Sigmoid colon (tissue), 7 donors: ENCODE data around the gene CDC42BPA. TPM values are rescaled to one million over a fixed set of nuclear protein-coding genes. Genes with fewer than 3 reads are reported as not detected.

Experiments used
- DNase-seq: peaks from one replicate; pipeline ENCODE4 v3.0.0-alpha.2; 2019
- H3K27ac ChIP-seq, 4 donors: fragments of 200-600 bp; sonication (generic); one replicate each; pipeline ENCODE4 v1.5.1; 2016 to 2019; ENCODE audit warnings: mild to moderate bottlenecking in 1 of 4
- H3K27me3 ChIP-seq, 3 donors: fragments of 200-600 bp; sonication (generic); one replicate each; pipeline ENCODE4 v1.5.1; 2019; ENCODE audit warnings: mild to moderate bottlenecking in 1 of 3
- H3K36me3 ChIP-seq, 4 donors: fragments of 200-600 bp; sonication (generic); one replicate each; pipeline ENCODE4 v1.5.1; 2016 to 2019
- H3K4me1 ChIP-seq, 4 donors: fragments of 200-600 bp; sonication (generic); one replicate each; pipeline ENCODE4 v1.5.1; 2017 to 2019
- H3K4me3 ChIP-seq, 4 donors: fragments of 200-600 bp; sonication (generic); one replicate each; pipeline ENCODE4 v1.5.1; 2017 to 2019; ENCODE audit warnings: mild to moderate bottlenecking in 2 of 4, moderate library complexity in 1 of 4
- H3K9me3 ChIP-seq, 4 donors: fragments of 200-600 bp in 3 of 4; sonication (generic) in 3 of 4; one replicate each; pipeline versions ENCODE4 v1.5.1 to v1.6.1; 2013 to 2019
- EP300 ChIP-seq, 4 donors: sonication (generic); formaldehyde crosslinking; IDR thresholded peaks; one replicate each; pipeline ENCODE4 v1.6.1; 2017; ENCODE audit warnings: antibody characterized with exemption in 4 of 4
- POLR2A ChIP-seq, 2 donors: fragments of 450-650 bp; IDR thresholded peaks; one replicate each; pipeline ENCODE4 v1.6.1; 2016; ENCODE audit warnings: antibody characterized with exemption in 2 of 2, mild to moderate bottlenecking in 2 of 2, moderate library complexity in 2 of 2
- POLR2AphosphoS5 ChIP-seq, 4 donors: sonication (generic); formaldehyde crosslinking; IDR thresholded peaks; one replicate each; pipeline ENCODE4 v1.6.1; 2017; ENCODE audit warnings: antibody characterized with exemption in 4 of 4
- WGBS, 2 donors: extraction: QIAGEN DNeasy Blood & Tissue Kit; methylation state at CpG; one replicate each; pipeline ENCODE4 v1.1.7; 2013; 5-methylcytosine and 5-hydroxymethylcytosine counted together
- intact Hi-C: fragments of 100-400 bp; cut with DNase I; formaldehyde crosslinking; loops from one replicate; pipeline ENCODE4 v1.15.1; 2023
- polyA plus RNA-seq, 3 donors: library from polyadenylated mRNA; stranded (reverse); fragments of 200-250 nt; gene quantifications; one replicate each; pipeline ENCODE4 v1.2.3, GENCODE V29; 2013
- total RNA-seq, 4 donors: library from RNA; depleted of rRNA; stranded (reverse); fragments of >200 nt; gene quantifications; one replicate each; pipeline ENCODE4 v1.1.0, GENCODE V29; 2016
- TF ChIP-seq, protein P1 (sequence below), 4 experiments: fragments of 450-650 bp in 3 of 4; fragments of 200-600 bp in 1 of 4; IDR thresholded peaks; one replicate each; pipeline ENCODE4 v1.5.1; 2016 to 2019; ENCODE audit warnings: antibody characterized with exemption in 4 of 4, mild to moderate bottlenecking in 3 of 4, moderate library complexity in 2 of 4
- donor health status: healthy with polysubstance abuse.
- donor health status: Bipolar disorder and iron deficiency.
- donor health status: healthy.

CDC42BPA gene
- total and polyA plus RNA-seq, 7 donors = 8.4 to 93.6 (median 60.8) TPM

DNA sequence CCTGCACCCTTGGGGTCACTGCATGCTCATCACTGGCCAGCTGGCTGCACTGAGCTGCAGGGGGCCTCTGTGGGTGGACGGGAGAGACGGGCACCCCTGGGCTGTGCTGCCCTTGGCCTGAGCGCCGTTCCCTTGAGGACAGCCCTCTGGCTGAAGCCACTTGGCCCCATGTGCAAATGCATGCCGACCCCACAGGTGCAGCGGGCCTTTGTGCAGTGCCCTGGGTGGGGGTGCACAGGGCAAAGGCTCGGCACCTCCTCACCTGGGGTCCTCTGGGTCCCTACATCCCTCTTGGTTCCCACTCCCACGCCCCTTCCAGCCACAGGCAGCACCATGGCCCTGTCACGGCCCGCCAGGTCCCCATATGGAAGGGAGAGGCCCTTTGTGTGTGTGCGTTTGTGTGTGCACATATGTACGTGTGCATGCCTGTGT lies 336.9 kb downstream of the CDC42BPA start:
- Histone ChIP-seq H3K36me3 (peaks cover 24 to 91% (median 52%) of the 10 kb centered on the region in 4 donors), H3K9me3 (no peaks in the 10 kb centered on the region), H3K27me3 (no peaks in the 10 kb centered on the region), H3K4me1 (peaks cover 0 to 3% (median 0%) of the 10 kb centered on the region in 4 donors), H3K4me3 (no peak overlapping the region), H3K27ac (no peak overlapping the region)
- TF ChIP-seq POLR2AphosphoS5 (IDR thresholded peaks at IDR 0.05) (no peak), EP300 (IDR thresholded peaks at IDR 0.05) (no peak), POLR2A (IDR thresholded peaks at IDR 0.05) (no peak)
- TF ChIP-seq, protein P1, sequence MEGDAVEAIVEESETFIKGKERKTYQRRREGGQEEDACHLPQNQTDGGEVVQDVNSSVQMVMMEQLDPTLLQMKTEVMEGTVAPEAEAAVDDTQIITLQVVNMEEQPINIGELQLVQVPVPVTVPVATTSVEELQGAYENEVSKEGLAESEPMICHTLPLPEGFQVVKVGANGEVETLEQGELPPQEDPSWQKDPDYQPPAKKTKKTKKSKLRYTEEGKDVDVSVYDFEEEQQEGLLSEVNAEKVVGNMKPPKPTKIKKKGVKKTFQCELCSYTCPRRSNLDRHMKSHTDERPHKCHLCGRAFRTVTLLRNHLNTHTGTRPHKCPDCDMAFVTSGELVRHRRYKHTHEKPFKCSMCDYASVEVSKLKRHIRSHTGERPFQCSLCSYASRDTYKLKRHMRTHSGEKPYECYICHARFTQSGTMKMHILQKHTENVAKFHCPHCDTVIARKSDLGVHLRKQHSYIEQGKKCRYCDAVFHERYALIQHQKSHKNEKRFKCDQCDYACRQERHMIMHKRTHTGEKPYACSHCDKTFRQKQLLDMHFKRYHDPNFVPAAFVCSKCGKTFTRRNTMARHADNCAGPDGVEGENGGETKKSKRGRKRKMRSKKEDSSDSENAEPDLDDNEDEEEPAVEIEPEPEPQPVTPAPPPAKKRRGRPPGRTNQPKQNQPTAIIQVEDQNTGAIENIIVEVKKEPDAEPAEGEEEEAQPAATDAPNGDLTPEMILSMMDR (IDR thresholded peaks at IDR 0.05) = no peak
- intact Hi-C loops = no loop called here
- 87 to 93% methylated on average over 12 of the region's 12 CpGs for WGBS, 2 donors
- peak; percentile 66 for DNase-seq

DNA sequence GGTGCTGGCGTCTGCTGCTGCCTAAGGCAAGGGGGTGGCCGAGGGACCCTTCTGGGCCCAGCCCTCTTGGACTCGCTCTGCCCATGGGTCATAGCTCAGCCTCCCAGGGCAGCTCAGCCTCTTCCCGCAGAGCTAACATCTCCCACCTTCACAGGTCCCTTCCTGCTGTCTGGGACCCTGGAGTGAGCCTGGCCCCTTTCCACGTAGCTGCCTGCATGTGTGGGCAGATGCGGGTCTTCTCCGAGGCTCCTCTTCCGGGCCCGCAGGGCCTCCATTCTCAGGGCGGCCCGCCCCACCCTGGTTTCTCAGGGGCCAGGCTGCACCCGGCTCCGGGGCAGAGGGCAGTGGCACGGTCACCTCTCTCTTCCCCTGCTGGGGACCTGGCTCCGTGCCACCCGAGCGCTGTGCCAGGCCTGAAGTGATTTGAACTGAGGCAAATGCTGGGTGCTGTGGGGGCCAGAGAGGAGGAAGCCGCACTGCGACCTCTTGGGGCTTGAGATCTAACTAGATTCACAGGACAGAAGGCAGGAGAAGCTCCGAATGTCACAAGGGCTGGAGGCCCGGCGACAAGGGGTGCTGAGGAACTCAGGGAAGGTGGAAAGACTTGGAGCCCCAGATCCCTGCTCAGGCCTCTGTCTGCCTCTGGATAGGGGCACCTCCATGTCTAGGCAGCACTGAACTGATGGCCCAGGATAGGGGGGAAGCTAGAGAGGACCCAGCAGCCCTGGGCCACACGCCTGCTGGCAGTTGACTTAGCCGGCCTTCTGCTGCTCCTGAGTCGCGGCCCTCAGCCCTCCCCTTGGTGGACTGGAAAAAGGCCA lies 337.5 kb downstream of the CDC42BPA start:
- TF ChIP-seq POLR2AphosphoS5 (IDR thresholded peaks at IDR 0.05) (no peak), POLR2A (IDR thresholded peaks at IDR 0.05) (no peak), EP300 (IDR thresholded peaks at IDR 0.05) (no peak)
- TF ChIP-seq, protein P1 (IDR thresholded peaks at IDR 0.05) = no peak
- intact Hi-C loops = no loop called here
- Histone ChIP-seq H3K36me3 (peaks cover 24 to 85% (median 48%) of the 10 kb centered on the region in 4 donors), H3K27me3 (no peaks in the 10 kb centered on the region), H3K27ac (no peak overlapping the region), H3K9me3 (no peaks in the 10 kb centered on the region), H3K4me3 (no peak overlapping the region), H3K4me1 (peaks cover 0 to 5% (median 1%) of the 10 kb centered on the region in 4 donors)
- WGBS, 2 donors = 92 to 93% methylated on average over 26 of the region's 26 CpGs
- DNase-seq = peak; percentile 67

DNA sequence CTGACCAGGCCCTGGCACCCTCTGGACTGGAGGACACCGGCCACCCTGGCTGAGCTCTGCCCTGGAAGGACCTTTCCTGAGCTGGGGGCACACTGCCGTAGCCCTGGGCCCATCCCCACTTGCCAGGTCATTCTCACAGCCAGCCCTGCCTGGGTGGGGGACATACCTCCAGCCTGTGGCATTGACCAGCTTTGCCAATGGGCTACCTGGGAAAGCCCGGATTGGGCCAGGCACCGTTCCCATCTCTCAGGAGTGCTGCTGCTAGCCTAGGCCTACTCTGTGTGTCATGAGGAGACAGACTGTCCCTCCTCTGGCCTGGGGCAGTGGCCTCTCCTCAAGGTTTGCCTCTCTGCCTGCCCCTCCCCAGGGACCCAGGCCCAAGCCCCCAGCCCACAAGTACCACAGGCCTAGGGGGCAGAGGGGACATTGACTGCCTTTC lies 338.2 kb downstream of the CDC42BPA start:
- H3K27ac ChIP-seq = no peak overlapping the region
- H3K4me3 ChIP-seq = no peak overlapping the region
- H3K4me1 ChIP-seq = peaks cover 0 to 11% (median 7%) of the 10 kb centered on the region in 4 donors
- intact Hi-C loops = no loop called here
- peaks cover 24 to 79% (median 43%) of the 10 kb centered on the region in 4 donors for H3K36me3 ChIP-seq
- WGBS, 2 donors = 95 to 97% methylated on average over 4 of the region's 4 CpGs
- DNase-seq = peak; percentile 67
- H3K27me3 ChIP-seq = no peaks in the 10 kb centered on the region
- no peaks in the 10 kb centered on the region for H3K9me3 ChIP-seq
- TF ChIP-seq POLR2AphosphoS5 (IDR thresholded peaks at IDR 0.05) = no peak
- TF ChIP-seq POLR2A (IDR thresholded peaks at IDR 0.05) = no peak

DNA sequence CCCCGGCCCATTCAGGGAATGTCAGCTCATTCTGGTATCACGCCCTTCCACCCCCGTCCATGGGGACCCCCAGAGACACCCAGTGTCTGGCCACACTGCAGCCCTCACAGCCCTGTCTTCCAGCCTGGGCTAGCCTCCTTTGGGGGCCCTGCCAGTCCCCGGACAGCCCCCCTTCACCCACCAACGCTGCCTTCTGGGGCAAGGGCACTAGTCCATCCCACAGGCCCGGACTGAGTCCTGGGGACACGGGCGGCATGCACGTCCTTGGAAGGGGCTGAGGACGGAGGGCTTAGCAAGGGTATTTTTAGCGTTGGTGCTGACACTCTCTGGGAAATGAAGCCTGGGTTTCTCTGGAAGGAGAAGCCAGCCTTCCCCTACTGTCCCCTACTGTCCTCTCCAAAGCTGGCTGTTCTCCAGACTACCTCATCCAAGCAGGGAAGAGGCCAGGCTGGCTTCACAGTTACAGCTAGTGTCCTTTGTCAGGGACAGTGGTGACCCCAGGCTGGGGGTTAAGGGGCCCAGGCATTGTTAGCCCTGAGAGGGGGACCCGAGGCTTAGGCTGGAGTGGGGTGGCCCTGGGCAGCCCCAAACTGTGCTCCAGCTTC lies 338.7 kb downstream of the CDC42BPA start:
- intact Hi-C loops = loop anchor here (10.0 kb wide), 2 partner anchors 335 to 345 kb away; partner anchors contain the start of gene CDC42BPA
- DNase-seq = peak; percentile 59
- Histone ChIP-seq H3K4me3 (no peak overlapping the region), H3K27me3 (no peaks in the 10 kb centered on the region), H3K36me3 (peaks cover 24 to 74% (median 41%) of the 10 kb centered on the region in 4 donors), H3K9me3 (no peaks in the 10 kb centered on the region), H3K27ac (no peak overlapping the region), H3K4me1 (peaks cover 0 to 16% (median 13%) of the 10 kb centered on the region in 4 donors)
- TF ChIP-seq, protein P1 (IDR thresholded peaks at IDR 0.05) = no peak
- no peak for TF ChIP-seq EP300 (IDR thresholded peaks at IDR 0.05)
- no peak for TF ChIP-seq POLR2A (IDR thresholded peaks at IDR 0.05)
- WGBS, 2 donors = 88 to 90% methylated on average over 12 of the region's 12 CpGs

DNA sequence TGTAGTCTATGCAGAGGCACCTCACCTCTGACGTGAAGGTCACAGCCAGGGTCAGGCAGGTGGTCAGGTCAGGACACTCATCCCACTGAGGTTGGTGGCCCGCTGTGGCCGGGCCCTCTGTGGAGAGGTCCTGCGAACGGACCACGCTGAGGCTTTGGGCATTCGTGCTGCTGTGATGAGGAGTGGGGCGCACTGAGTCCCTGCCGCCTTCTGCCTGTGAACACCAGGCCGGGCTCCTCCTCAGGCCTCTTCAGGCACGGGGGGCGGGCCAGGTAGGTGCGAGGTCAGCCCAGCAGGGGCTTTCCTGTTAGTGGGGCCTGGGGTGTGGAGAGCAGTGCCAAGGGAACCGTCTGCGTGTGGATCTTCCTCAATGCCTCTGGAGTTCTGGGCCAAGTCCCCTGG lies 339.2 kb downstream of the CDC42BPA start:
- Histone ChIP-seq H3K27ac (no peak overlapping the region), H3K4me3 (no peak overlapping the region), H3K27me3 (no peaks in the 10 kb centered on the region), H3K36me3 (peaks cover 20 to 69% (median 38%) of the 10 kb centered on the region in 4 donors), H3K9me3 (no peaks in the 10 kb centered on the region), H3K4me1 (peaks cover 0 to 21% (median 18%) of the 10 kb centered on the region in 4 donors)
- intact Hi-C loops = loop anchor here (10.0 kb wide), 2 partner anchors 336 to 344 kb away; partner anchors contain the start of gene CDC42BPA
- DNase-seq = peak; percentile 59
- no peak for TF ChIP-seq EP300 (IDR thresholded peaks at IDR 0.05)
- no peak for TF ChIP-seq POLR2A (IDR thresholded peaks at IDR 0.05)
- TF ChIP-seq, protein P1 (IDR thresholded peaks at IDR 0.05) = no peak
- no peak for TF ChIP-seq POLR2AphosphoS5 (IDR thresholded peaks at IDR 0.05)
- 90 to 94% methylated on average over 15 of the region's 15 CpGs for WGBS, 2 donors
